Mesendoderm (in vitro differentiated cells): ENCODE data around the gene VTN.

Experiments
- DNase-seq: peaks from one replicate; pipeline ENCODE4 v3.0.0; 2013
- H2AK5ac ChIP-seq: 2 replicates; pipeline ENCODE4 v1.6.1; 2013; ENCODE audit warnings: low read length, inconsistent platforms
- H2BK120ac ChIP-seq: 2 replicates; pipeline ENCODE4 v1.6.1; 2013; ENCODE audit warnings: low read depth, mild to moderate bottlenecking, low read length, moderate library complexity, mixed read lengths
- H2BK15ac ChIP-seq: replicated peaks from 2 replicates; pipeline ENCODE4 v1.6.1; 2013; ENCODE audit warnings: low read depth, mild to moderate bottlenecking, moderate library complexity
- H2BK5ac ChIP-seq: 2 replicates; pipeline ENCODE4 v1.6.1; 2013; ENCODE audit warnings: low read length, inconsistent platforms
- H3K18ac ChIP-seq: 2 replicates; pipeline ENCODE4 v1.6.1; 2013; ENCODE audit warnings: mild to moderate bottlenecking, low read length, mixed read lengths
- H3K23ac ChIP-seq: one replicate; pipeline ENCODE4 v1.6.1; 2013; ENCODE audit warnings: low read length
- H3K27ac ChIP-seq: 2 replicates; pipeline ENCODE4 v1.5.1; 2013; ENCODE audit warnings: low read depth, mild to moderate bottlenecking, inconsistent platforms, low read length, moderate library complexity
- H3K27me3 ChIP-seq: 2 replicates; pipeline ENCODE4 v1.6.1; 2013; ENCODE audit warnings: low read length, control low read depth, mild to moderate bottlenecking, inconsistent platforms; ENCODE audit not compliant: insufficient read depth, poor library complexity
- H3K36me3 ChIP-seq: 2 replicates; pipeline ENCODE4 v1.6.1; 2013; ENCODE audit warnings: low read length, inconsistent platforms; ENCODE audit not compliant: control insufficient read depth, insufficient read depth
- H3K4ac ChIP-seq: one replicate; pipeline ENCODE4 v1.6.1; 2013; ENCODE audit warnings: low read depth, mild to moderate bottlenecking, low read length, moderate library complexity
- H3K4me1 ChIP-seq: 2 replicates; pipeline ENCODE4 v1.6.1; 2013; ENCODE audit warnings: low read depth, low read length, inconsistent platforms; ENCODE audit not compliant: control insufficient read depth
- H3K4me2 ChIP-seq: 2 replicates; pipeline ENCODE4 v1.6.1; 2013; ENCODE audit warnings: low read length
- H3K4me3 ChIP-seq: 2 replicates; pipeline ENCODE4 v1.5.1; 2013; ENCODE audit warnings: mild to moderate bottlenecking, low read length
- H3K56ac ChIP-seq: one replicate; pipeline ENCODE4 v1.6.1; 2013; ENCODE audit warnings: low read length
- H3K79me1 ChIP-seq: 2 replicates; pipeline ENCODE4 v1.6.1; 2013; ENCODE audit warnings: low read length, inconsistent platforms
- H3K79me2 ChIP-seq: 2 replicates; pipeline ENCODE4 v1.6.1; 2013; ENCODE audit warnings: mild to moderate bottlenecking, low read length; ENCODE audit not compliant: control insufficient read depth, insufficient read depth
- H3K9ac ChIP-seq: 2 replicates; pipeline ENCODE4 v1.6.1; 2013; ENCODE audit warnings: low read length, inconsistent platforms
- H4K5ac ChIP-seq: one replicate; pipeline ENCODE4 v1.6.1; 2013; ENCODE audit warnings: low read length
- H4K8ac ChIP-seq: one replicate; pipeline ENCODE4 v1.6.1; 2013; ENCODE audit warnings: low read depth, mild to moderate bottlenecking, control low read depth, low read length, moderate library complexity
- WGBS: extraction: QIAGEN DNeasy Blood & Tissue Kit; methylation state at CpG from one replicate; pipeline ENCODE4 v1.1.7; 2013; ENCODE audit warnings: low lambda C conversion rate, missing lambda C conversion rate; ENCODE audit not compliant: insufficient coverage; ENCODE audit errors: extremely low coverage; 5-methylcytosine and 5-hydroxymethylcytosine counted together

VTN gene

GRCh38 chr17:28338056-28338768 lies 31.9 kb downstream of the VTN start:
- Histone ChIP-seq H2BK5ac (no peak overlapping the region), H3K79me2 (peaks cover 18% of the 10 kb centered on the region), H3K27ac (no peak overlapping the region), H3K27me3 (no peaks in the 10 kb centered on the region), H4K5ac (no peak overlapping the region), H3K23ac (no peak overlapping the region), H2BK120ac (no peak overlapping the region), H2BK15ac (no peak overlapping the region), H3K4me3 (no peak overlapping the region), H3K18ac (no peak overlapping the region), H4K8ac (no peak overlapping the region), H3K56ac (peak overlapping the region; percentile 11), H3K79me1 (peaks cover 16% of the 10 kb centered on the region), H3K4me1 (peaks cover 9% of the 10 kb centered on the region), H3K9ac (no peak overlapping the region), H3K36me3 (no peaks in the 10 kb centered on the region), H3K4ac (no peak overlapping the region), H3K4me2 (no peak overlapping the region), H2AK5ac (no peak overlapping the region)
- no CpG with 5 or more reads among the region's 5 CpGs for WGBS
- peak; percentile 57 for DNase-seq

- Histone ChIP-seq H3K9ac (peak overlapping the region; percentile 86), H3K4me3 (peak overlapping the region; percentile 80), H3K79me2 (peaks cover 18% of the 10 kb centered on the region), H3K56ac (peak overlapping the region; percentile 94), H3K4me1 (peaks cover 9% of the 10 kb centered on the region), H3K18ac (peak overlapping the region; percentile 35), H3K4me2 (peak overlapping the region; percentile 43), H3K79me1 (peaks cover 16% of the 10 kb centered on the region), H3K23ac (no peak overlapping the region), H2AK5ac (no peak overlapping the region), H4K8ac (no peak overlapping the region), H3K27ac (peak overlapping the region; percentile 71), H3K27me3 (no peaks in the 10 kb centered on the region), H3K4ac (peak overlapping the region; percentile 10), H2BK120ac (no peak overlapping the region), H3K36me3 (no peaks in the 10 kb centered on the region), H4K5ac (no peak overlapping the region), H2BK15ac (no peak overlapping the region), H2BK5ac (no peak overlapping the region)
- peak; percentile 98 for DNase-seq
- no CpG with 5 or more reads among the region's 29 CpGs for WGBS
These were observed 33.9 kb downstream of the VTN start for GRCh38 chr17:28335959-28336871.

- Histone ChIP-seq H3K56ac (peak within 1 kb of the TSS; percentile 94), H3K79me2 (peaks cover 18% of the 10 kb centered on the region), H3K4me3 (peak within 1 kb of the TSS; percentile 80), H3K79me1 (peaks cover 16% of the 10 kb centered on the region), H2BK5ac (no peak within 1 kb of the TSS), H3K27ac (peak within 1 kb of the TSS; percentile 71), H3K23ac (no peak within 1 kb of the TSS), H3K27me3 (no peaks in the 10 kb centered on the region), H4K8ac (no peak within 1 kb of the TSS), H3K9ac (peak within 1 kb of the TSS; percentile 86), H3K18ac (peak within 1 kb of the TSS; percentile 35), H2BK15ac (no peak within 1 kb of the TSS), H4K5ac (no peak within 1 kb of the TSS), H3K36me3 (no peaks in the 10 kb centered on the region), H3K4ac (peak within 1 kb of the TSS; percentile 10), H3K4me2 (peak within 1 kb of the TSS; percentile 81), H2AK5ac (no peak within 1 kb of the TSS), H3K4me1 (peaks cover 9% of the 10 kb centered on the region), H2BK120ac (no peak within 1 kb of the TSS)
- no CpG with 5 or more reads among the region's 62 CpGs for WGBS
- peak; percentile 100 for DNase-seq
These were observed 34.7 kb downstream of the VTN start, which contains the start of the genes IFT20 and TNFAIP1 for GRCh38 chr17:28335201-28335958. TSS of gene IFT20 (minus strand) at chr17:28335472. CDS start at chr17:28331985, 3,487 bp downstream. TSS of gene TNFAIP1 (plus strand) at chr17:28335761. CDS start at chr17:28339522, 3,761 bp downstream.

- H4K5ac ChIP-seq = no peak overlapping the region
- H2BK120ac ChIP-seq = no peak overlapping the region
- peak overlapping the region; percentile 76 for H3K9ac ChIP-seq
- no peaks in the 10 kb centered on the region for H3K36me3 ChIP-seq
- H3K27ac ChIP-seq = no peak overlapping the region
- H3K27me3 ChIP-seq = no peaks in the 10 kb centered on the region
- H2BK15ac ChIP-seq = no peak overlapping the region
- H3K56ac ChIP-seq = peak overlapping the region; percentile 84
- H3K4ac ChIP-seq = no peak overlapping the region
- no CpG with 5 or more reads among the region's 18 CpGs for WGBS
- peak overlapping the region; percentile 54 for H3K4me3 ChIP-seq
- no peak overlapping the region for H4K8ac ChIP-seq
- H3K23ac ChIP-seq = no peak overlapping the region
- peaks cover 18% of the 10 kb centered on the region for H3K79me2 ChIP-seq
- no peak overlapping the region for H2AK5ac ChIP-seq
- peak overlapping the region; percentile 81 for H3K4me2 ChIP-seq
- peaks cover 9% of the 10 kb centered on the region for H3K4me1 ChIP-seq
- peaks cover 16% of the 10 kb centered on the region for H3K79me1 ChIP-seq
- no peak for DNase-seq
- H2BK5ac ChIP-seq = no peak overlapping the region
- H3K18ac ChIP-seq = no peak overlapping the region
These were observed 35.4 kb downstream of the VTN start for GRCh38 chr17:28334666-28335200.

- peaks cover 14% of the 10 kb centered on the region for H3K79me1 ChIP-seq
- H2BK15ac ChIP-seq = no peak overlapping the region
- no peak overlapping the region for H2BK5ac ChIP-seq
- H4K8ac ChIP-seq = no peak overlapping the region
- H3K27ac ChIP-seq = no peak overlapping the region
- H3K9ac ChIP-seq = no peak overlapping the region
- H3K4me3 ChIP-seq = no peak overlapping the region
- WGBS = no CpG with 5 or more reads among the region's 6 CpGs
- H3K27me3 ChIP-seq = no peaks in the 10 kb centered on the region
- H2AK5ac ChIP-seq = no peak overlapping the region
- H3K79me2 ChIP-seq = peaks cover 18% of the 10 kb centered on the region
- peaks cover 9% of the 10 kb centered on the region for H3K4me1 ChIP-seq
- no peak overlapping the region for H3K56ac ChIP-seq
- H2BK120ac ChIP-seq = no peak overlapping the region
- peaks cover 2% of the 10 kb centered on the region for H3K36me3 ChIP-seq
- H3K4me2 ChIP-seq = no peak overlapping the region
- H3K18ac ChIP-seq = no peak overlapping the region
- DNase-seq = no peak
- no peak overlapping the region for H4K5ac ChIP-seq
- H3K4ac ChIP-seq = no peak overlapping the region
- H3K23ac ChIP-seq = no peak overlapping the region
These were observed 35.9 kb downstream of the VTN start for GRCh38 chr17:28334171-28334570.
